HCT116 (cell line): Measurements from ENCODE around the gene CDKAL1.

Experiments used
- EZH2 ChIP-seq: fragments of 200-600 bp; sonication (generic); IDR thresholded peaks from 2 replicates; pipeline ENCODE4 v1.6.1; 2017; ENCODE audit warnings: antibody characterized with exemption, mixed run types
- JUND ChIP-seq: IDR thresholded peaks from 2 replicates; pipeline ENCODE4 v1.6.1; 2012
- POLR2AphosphoS5 ChIP-seq: IDR thresholded peaks from 2 replicates; pipeline ENCODE4 v1.6.1; 2011; ENCODE audit warnings: mild to moderate bottlenecking, low read depth, low read length, moderate library complexity
- RAD21 ChIP-seq: IDR thresholded peaks from 2 replicates; pipeline ENCODE4 v1.6.1; 2012; ENCODE audit warnings: low read depth, mild to moderate bottlenecking
- ZFX ChIP-seq: fragments of 450-650 bp; IDR thresholded peaks from 2 replicates; pipeline ENCODE4 v1.6.1; 2017
- ZNF274 ChIP-seq: fragments of 200-500 bp; sonication (Bioruptor generic); IDR thresholded peaks from 2 replicates; pipeline ENCODE4 v1.6.1; 2014; ENCODE audit warnings: mild to moderate bottlenecking, low read depth, low read length, inconsistent platforms
- TF ChIP-seq, protein P1 (sequence below), 3 experiments: fragments of 200-600 bp in 1 of 3; sonication (generic) in 1 of 3; IDR thresholded peaks in 2 of 3; conservative IDR thresholded peaks in 1 of 3; 2 replicates each; pipeline ENCODE4 v1.5.1; 2012 to 2017; ENCODE audit warnings: low read depth in 2 of 3, low read length in 2 of 3, antibody characterized with exemption in 1 of 3, borderline replicate concordance in 1 of 3, control low read depth in 1 of 3, mild to moderate bottlenecking in 1 of 3, mixed read lengths in 1 of 3, mixed run types in 1 of 3, moderate library complexity in 1 of 3; ENCODE audit not compliant: insufficient read depth in 1 of 3
- TF ChIP-seq, protein P2 (sequence below): IDR thresholded peaks from 2 replicates; pipeline ENCODE4 v1.6.1; 2011; ENCODE audit warnings: mild to moderate bottlenecking, low read length, moderate library complexity; ENCODE audit not compliant: insufficient replicate concordance; ENCODE audit errors: extremely low read depth
- TF ChIP-seq, protein P3 (sequence below): IDR thresholded peaks from 2 replicates; pipeline ENCODE4 v1.6.1; 2012; ENCODE audit warnings: low read depth

DNA sequence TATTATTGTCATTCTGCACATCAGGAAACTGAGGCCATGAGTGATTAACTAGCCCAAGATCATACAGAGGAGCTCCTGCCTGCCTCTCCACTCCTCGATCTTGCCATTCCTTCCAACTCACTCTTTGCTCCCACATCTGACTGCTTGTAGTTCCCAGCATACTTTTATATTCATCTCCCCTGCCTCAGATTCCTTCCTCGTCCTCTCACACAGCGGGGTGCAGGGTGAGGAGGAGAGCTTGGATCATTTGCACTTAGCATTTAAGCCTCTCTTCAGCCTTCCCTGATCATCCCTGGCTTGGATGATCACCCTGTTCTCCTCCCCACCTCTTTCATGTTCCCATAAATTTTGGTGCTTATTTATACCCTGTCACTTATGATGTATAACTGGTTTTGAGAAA lies 544.2 kb downstream of the CDKAL1 start:
- TF ChIP-seq, protein P1, sequence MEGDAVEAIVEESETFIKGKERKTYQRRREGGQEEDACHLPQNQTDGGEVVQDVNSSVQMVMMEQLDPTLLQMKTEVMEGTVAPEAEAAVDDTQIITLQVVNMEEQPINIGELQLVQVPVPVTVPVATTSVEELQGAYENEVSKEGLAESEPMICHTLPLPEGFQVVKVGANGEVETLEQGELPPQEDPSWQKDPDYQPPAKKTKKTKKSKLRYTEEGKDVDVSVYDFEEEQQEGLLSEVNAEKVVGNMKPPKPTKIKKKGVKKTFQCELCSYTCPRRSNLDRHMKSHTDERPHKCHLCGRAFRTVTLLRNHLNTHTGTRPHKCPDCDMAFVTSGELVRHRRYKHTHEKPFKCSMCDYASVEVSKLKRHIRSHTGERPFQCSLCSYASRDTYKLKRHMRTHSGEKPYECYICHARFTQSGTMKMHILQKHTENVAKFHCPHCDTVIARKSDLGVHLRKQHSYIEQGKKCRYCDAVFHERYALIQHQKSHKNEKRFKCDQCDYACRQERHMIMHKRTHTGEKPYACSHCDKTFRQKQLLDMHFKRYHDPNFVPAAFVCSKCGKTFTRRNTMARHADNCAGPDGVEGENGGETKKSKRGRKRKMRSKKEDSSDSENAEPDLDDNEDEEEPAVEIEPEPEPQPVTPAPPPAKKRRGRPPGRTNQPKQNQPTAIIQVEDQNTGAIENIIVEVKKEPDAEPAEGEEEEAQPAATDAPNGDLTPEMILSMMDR (IDR thresholded peaks at IDR 0.05 in 2 of 3, conservative IDR thresholded peaks at IDR 0.05 in 1 of 3; ENCODE audit: borderline replicate concordance in 1 of 3, insufficient read depth in 1 of 3, low read depth in 2 of 3, low read length in 2 of 3) = no peak
- TF ChIP-seq, protein P2, sequence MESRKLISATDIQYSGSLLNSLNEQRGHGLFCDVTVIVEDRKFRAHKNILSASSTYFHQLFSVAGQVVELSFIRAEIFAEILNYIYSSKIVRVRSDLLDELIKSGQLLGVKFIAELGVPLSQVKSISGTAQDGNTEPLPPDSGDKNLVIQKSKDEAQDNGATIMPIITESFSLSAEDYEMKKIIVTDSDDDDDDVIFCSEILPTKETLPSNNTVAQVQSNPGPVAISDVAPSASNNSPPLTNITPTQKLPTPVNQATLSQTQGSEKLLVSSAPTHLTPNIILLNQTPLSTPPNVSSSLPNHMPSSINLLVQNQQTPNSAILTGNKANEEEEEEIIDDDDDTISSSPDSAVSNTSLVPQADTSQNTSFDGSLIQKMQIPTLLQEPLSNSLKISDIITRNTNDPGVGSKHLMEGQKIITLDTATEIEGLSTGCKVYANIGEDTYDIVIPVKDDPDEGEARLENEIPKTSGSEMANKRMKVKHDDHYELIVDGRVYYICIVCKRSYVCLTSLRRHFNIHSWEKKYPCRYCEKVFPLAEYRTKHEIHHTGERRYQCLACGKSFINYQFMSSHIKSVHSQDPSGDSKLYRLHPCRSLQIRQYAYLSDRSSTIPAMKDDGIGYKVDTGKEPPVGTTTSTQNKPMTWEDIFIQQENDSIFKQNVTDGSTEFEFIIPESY = no peak
- TF ChIP-seq ZNF274 = no peak
- TF ChIP-seq ZFX = no peak
- no peak for TF ChIP-seq JUND
- TF ChIP-seq, protein P3, sequence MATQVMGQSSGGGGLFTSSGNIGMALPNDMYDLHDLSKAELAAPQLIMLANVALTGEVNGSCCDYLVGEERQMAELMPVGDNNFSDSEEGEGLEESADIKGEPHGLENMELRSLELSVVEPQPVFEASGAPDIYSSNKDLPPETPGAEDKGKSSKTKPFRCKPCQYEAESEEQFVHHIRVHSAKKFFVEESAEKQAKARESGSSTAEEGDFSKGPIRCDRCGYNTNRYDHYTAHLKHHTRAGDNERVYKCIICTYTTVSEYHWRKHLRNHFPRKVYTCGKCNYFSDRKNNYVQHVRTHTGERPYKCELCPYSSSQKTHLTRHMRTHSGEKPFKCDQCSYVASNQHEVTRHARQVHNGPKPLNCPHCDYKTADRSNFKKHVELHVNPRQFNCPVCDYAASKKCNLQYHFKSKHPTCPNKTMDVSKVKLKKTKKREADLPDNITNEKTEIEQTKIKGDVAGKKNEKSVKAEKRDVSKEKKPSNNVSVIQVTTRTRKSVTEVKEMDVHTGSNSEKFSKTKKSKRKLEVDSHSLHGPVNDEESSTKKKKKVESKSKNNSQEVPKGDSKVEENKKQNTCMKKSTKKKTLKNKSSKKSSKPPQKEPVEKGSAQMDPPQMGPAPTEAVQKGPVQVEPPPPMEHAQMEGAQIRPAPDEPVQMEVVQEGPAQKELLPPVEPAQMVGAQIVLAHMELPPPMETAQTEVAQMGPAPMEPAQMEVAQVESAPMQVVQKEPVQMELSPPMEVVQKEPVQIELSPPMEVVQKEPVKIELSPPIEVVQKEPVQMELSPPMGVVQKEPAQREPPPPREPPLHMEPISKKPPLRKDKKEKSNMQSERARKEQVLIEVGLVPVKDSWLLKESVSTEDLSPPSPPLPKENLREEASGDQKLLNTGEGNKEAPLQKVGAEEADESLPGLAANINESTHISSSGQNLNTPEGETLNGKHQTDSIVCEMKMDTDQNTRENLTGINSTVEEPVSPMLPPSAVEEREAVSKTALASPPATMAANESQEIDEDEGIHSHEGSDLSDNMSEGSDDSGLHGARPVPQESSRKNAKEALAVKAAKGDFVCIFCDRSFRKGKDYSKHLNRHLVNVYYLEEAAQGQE = no peak
- no peak for TF ChIP-seq EZH2
- TF ChIP-seq POLR2AphosphoS5 = no peak
- no peak for TF ChIP-seq RAD21
